ENCODE results near the gene SDC4. TPM values are rescaled to one million over a fixed set of nuclear protein-coding genes. Genes with fewer than 3 reads are reported as not detected.

Gene SDC4
- total RNA-seq: 77.7 TPM

- peak; percentile 79 for DNase-seq (ENCODE audit: low spot score)
- intact Hi-C loops (cut with DNase I): no loop called here
- ATAC-seq: peak; percentile 85
Observed at GRCh38 chr20:45347936-45348778, at the start of gene SDC4. SDC4 (minus strand) TSS chr20:45348424; CDS start chr20:45348384, 40 bp downstream.

GRCh38 chr20:45395114-45395415 lies 46.8 kb upstream of the SDC4 start:
- ATAC-seq (no peak), DNase-seq (ENCODE audit: low spot score) (no peak)
- intact Hi-C loops (cut with DNase I): no loop called here

- DNase-seq (ENCODE audit: low spot score) (no peak), ATAC-seq (no peak)
- intact Hi-C loops (cut with DNase I): no loop called here
Observed at GRCh38 chr20:45394221-45395113, 46.2 kb upstream of the SDC4 start.

GRCh38 chr20:45392733-45393132 lies 44.5 kb upstream of the SDC4 start:
- intact Hi-C loops (cut with DNase I): no loop called here
- DNase-seq (ENCODE audit: low spot score): no peak
- ATAC-seq: no peak

GRCh38 chr20:45391559-45391958 lies 43.3 kb upstream of the SDC4 start:
- intact Hi-C loops (cut with DNase I): no loop called here
- DNase-seq (ENCODE audit: low spot score) (no peak), ATAC-seq (no peak)

GRCh38 chr20:45390931-45391330 lies 42.7 kb upstream of the SDC4 start:
- DNase-seq (ENCODE audit: low spot score) (no peak), ATAC-seq (no peak)
- intact Hi-C loops (cut with DNase I): no loop called here

GRCh38 chr20:45387274-45387673 lies 39.0 kb upstream of the SDC4 start:
- intact Hi-C loops (cut with DNase I): no loop called here
- ATAC-seq: no peak
- DNase-seq (ENCODE audit: low spot score): no peak

- intact Hi-C loops (cut with DNase I): no loop called here
- DNase-seq (ENCODE audit: low spot score) (no peak), ATAC-seq (no peak)
Observed at GRCh38 chr20:45378191-45378590, 30.0 kb upstream of the SDC4 start, which contains the start of gene TP53TG5. TP53TG5 (minus strand) TSS chr20:45378325; CDS start chr20:45378236, 89 bp downstream.

- DNase-seq (ENCODE audit: low spot score) (no peak), ATAC-seq (no peak)
- intact Hi-C loops (cut with DNase I): no loop called here
Observed at GRCh38 chr20:45377269-45377668, 29.0 kb upstream of the SDC4 start.

GRCh38 chr20:45374966-45375365 lies 26.7 kb upstream of the SDC4 start:
- intact Hi-C loops (cut with DNase I): no loop called here
- no peak for ATAC-seq
- no peak for DNase-seq (ENCODE audit: low spot score)

- intact Hi-C loops (cut with DNase I): no loop called here
- no peak for ATAC-seq
- DNase-seq (ENCODE audit: low spot score): no peak
Observed at GRCh38 chr20:45374101-45374467, 25.9 kb upstream of the SDC4 start.

GRCh38 chr20:45373353-45374100 lies 25.3 kb upstream of the SDC4 start:
- intact Hi-C loops (cut with DNase I): no loop called here
- ATAC-seq (peak; percentile 87), DNase-seq (ENCODE audit: low spot score) (peak; percentile 93)

- ATAC-seq (peak; percentile 67), DNase-seq (ENCODE audit: low spot score) (no peak)
- intact Hi-C loops (cut with DNase I): no loop called here
Observed at GRCh38 chr20:45372646-45373352, 24.6 kb upstream of the SDC4 start.

GRCh38 chr20:45372241-45372640 lies 24.0 kb upstream of the SDC4 start:
- ATAC-seq (no peak), DNase-seq (ENCODE audit: low spot score) (no peak)
- intact Hi-C loops (cut with DNase I): no loop called here

- no peak for ATAC-seq
- DNase-seq (ENCODE audit: low spot score): no peak
- intact Hi-C loops (cut with DNase I): no loop called here
Observed at GRCh38 chr20:45370571-45371160, 22.4 kb upstream of the SDC4 start.

- no peak for DNase-seq (ENCODE audit: low spot score)
- intact Hi-C loops (cut with DNase I): no loop called here
- no peak for ATAC-seq
Observed at GRCh38 chr20:45368221-45368980, 20.2 kb upstream of the SDC4 start.

- DNase-seq (ENCODE audit: low spot score) (no peak), ATAC-seq (no peak)
- intact Hi-C loops (cut with DNase I): no loop called here
Observed at GRCh38 chr20:45367126-45367525, 18.9 kb upstream of the SDC4 start.

GRCh38 chr20:45366631-45367030 lies 18.4 kb upstream of the SDC4 start:
- ATAC-seq (no peak), DNase-seq (ENCODE audit: low spot score) (peak; percentile 30)
- intact Hi-C loops (cut with DNase I): no loop called here

All from sciatic nerve (tissue), 2 donors.